GM12891 (cell line): ENCODE results near the gene VWF.
"Not testable (repeated sequence)": the region's sequence is repeated elsewhere in the genome, so short reads cannot be mapped to it uniquely, and the experiment has no call there.

ENCODE experiments used
- DNase-seq: peaks from one replicate; pipeline ENCODE4 v3.0.0; 2011; ENCODE audit warnings: low spot score; ENCODE audit not compliant: insufficient read length
- FAIRE-seq: peaks from 2 replicates; lab custom pipeline; 2011; peaks lifted over from hg19 to GRCh38; lab: Jason Lieb, UNC
- PAX5 ChIP-seq: IDR thresholded peaks from 2 replicates; pipeline ENCODE4 v1.6.1; 2011; ENCODE audit warnings: low read length, moderate library complexity, mild to moderate bottlenecking; ENCODE audit not compliant: insufficient read depth, severe bottlenecking
- POLR2A ChIP-seq: IDR thresholded peaks from 2 replicates; pipeline ENCODE4 v1.6.1; 2011; ENCODE audit warnings: low read depth, low read length, control low read depth
- POLR2AphosphoS5 ChIP-seq: IDR thresholded peaks from 2 replicates; pipeline ENCODE4 v1.6.1; 2011; ENCODE audit warnings: low read depth, low read length, control low read depth
- POU2F2 ChIP-seq: IDR thresholded peaks from 2 replicates; pipeline ENCODE4 v1.6.1; 2011; ENCODE audit warnings: low read depth, mild to moderate bottlenecking, control low read depth, low read length, moderate library complexity
- SPI1 ChIP-seq: IDR thresholded peaks from 2 replicates; pipeline ENCODE4 v1.6.1; 2011; ENCODE audit warnings: low read depth, low read length, control low read depth
- TAF1 ChIP-seq: IDR thresholded peaks from 2 replicates; pipeline ENCODE4 v1.6.1; 2011; ENCODE audit warnings: low read depth, low read length, control low read depth

The VWF gene

GRCh38 chr12:6161124-6161882 is 36.8 kb upstream of the VWF start:
- FAIRE-seq (no peak), DNase-seq (no peak)
- no peak for TF ChIP-seq TAF1
- no peak for TF ChIP-seq PAX5
- no peak for TF ChIP-seq POLR2A
- no peak for TF ChIP-seq POU2F2
- no peak for TF ChIP-seq POLR2AphosphoS5
- TF ChIP-seq SPI1: no peak

GRCh38 chr12:6160049-6160649 is 35.7 kb upstream of the VWF start:
- FAIRE-seq, DNase-seq: not testable (repeated sequence)

GRCh38 chr12:6159166-6160011 is 34.9 kb upstream of the VWF start:
- DNase-seq, FAIRE-seq: not testable (repeated sequence)

GRCh38 chr12:6158749-6159148 is 34.3 kb upstream of the VWF start:
- FAIRE-seq (no peak), DNase-seq (no peak)
- no peak for TF ChIP-seq PAX5
- TF ChIP-seq POLR2AphosphoS5: no peak
- no peak for TF ChIP-seq POU2F2
- no peak for TF ChIP-seq POLR2A
- TF ChIP-seq SPI1: no peak
- no peak for TF ChIP-seq TAF1

- DNase-seq (no peak), FAIRE-seq (no peak)
- TF ChIP-seq TAF1: no peak
- no peak for TF ChIP-seq POLR2A
- no peak for TF ChIP-seq POU2F2
- TF ChIP-seq PAX5: no peak
- no peak for TF ChIP-seq POLR2AphosphoS5
- TF ChIP-seq SPI1: no peak
Observed at GRCh38 chr12:6158255-6158654, 33.8 kb upstream of the VWF start.

GRCh38 chr12:6157482-6157881 is 33.0 kb upstream of the VWF start:
- TF ChIP-seq TAF1 (no peak), POLR2A (no peak), PAX5 (no peak), POLR2AphosphoS5 (no peak), SPI1 (no peak), POU2F2 (no peak)
- DNase-seq: no peak
- no peak for FAIRE-seq

- TF ChIP-seq POLR2AphosphoS5: no peak
- TF ChIP-seq POLR2A: no peak
- no peak for TF ChIP-seq POU2F2
- TF ChIP-seq PAX5: no peak
- no peak for TF ChIP-seq TAF1
- no peak for DNase-seq
- FAIRE-seq: no peak
Observed at GRCh38 chr12:6154730-6155459, 30.4 kb upstream of the VWF start.

GRCh38 chr12:6148722-6149121 is 24.3 kb upstream of the VWF start:
- not testable (repeated sequence) for FAIRE-seq, DNase-seq

- FAIRE-seq: no peak
- DNase-seq: no peak
- no peak for TF ChIP-seq POU2F2
- TF ChIP-seq PAX5: no peak
- no peak for TF ChIP-seq SPI1
- no peak for TF ChIP-seq POLR2AphosphoS5
- no peak for TF ChIP-seq TAF1
- TF ChIP-seq POLR2A: no peak
Observed at GRCh38 chr12:6148061-6148460, 23.6 kb upstream of the VWF start.

GRCh38 chr12:6146951-6147350 is 22.5 kb upstream of the VWF start:
- FAIRE-seq (no peak), DNase-seq (no peak)
- no peak for TF ChIP-seq SPI1
- TF ChIP-seq TAF1: no peak
